LNCAP (cell line): ENCODE results near the gene ZFHX3.

Source experiments
- CTCF ChIP-seq: fragments of 450-650 bp; IDR thresholded peaks from 2 replicates; pipeline ENCODE4 v1.5.1; 2017; ENCODE audit warnings: mild to moderate bottlenecking

The ZFHX3 gene

GRCh38 chr16:73065632-73066330, 17.9 kb upstream of the ZFHX3 start:
- TF ChIP-seq CTCF, result no peak

- TF ChIP-seq CTCF, result no peak
Measured at GRCh38 chr16:73064994-73065545, 17.1 kb upstream of the ZFHX3 start.

GRCh38 chr16:73064212-73064993, 16.5 kb upstream of the ZFHX3 start:
- TF ChIP-seq CTCF, result no peak

- TF ChIP-seq CTCF, result no peak
Measured at GRCh38 chr16:73063854-73064211, 15.9 kb upstream of the ZFHX3 start.

- no peak for TF ChIP-seq CTCF
Measured at GRCh38 chr16:73062743-73063733, 15.1 kb upstream of the ZFHX3 start.

- no peak for TF ChIP-seq CTCF
Measured at GRCh38 chr16:73062001-73062616, 14.2 kb upstream of the ZFHX3 start.
